BLaER1 treated with 17β-estradiol and CSF1 and Interleukin-3, amounts not matched to agents 10 nM and 100 nM (cell line): ENCODE results near the gene SYTL1.

Experiments used
- H3K27ac ChIP-seq, 11 experiments: shearing (Covaris generic); formaldehyde crosslinking; 2 replicates each; pipeline ENCODE4 v1.8.1; 2022
- H3K27me3 ChIP-seq, 11 experiments: shearing (Covaris generic); formaldehyde crosslinking; 2 replicates each; pipeline ENCODE4 v1.8.1; 2022
- H3K36me3 ChIP-seq, 11 experiments: shearing (Covaris generic); formaldehyde crosslinking; 2 replicates each; pipeline ENCODE4 v1.8.1; 2022
- H3K4me1 ChIP-seq, 10 experiments: shearing (Covaris generic); formaldehyde crosslinking; 2 replicates each; pipeline ENCODE4 v1.8.1; 2022
- H3K4me2 ChIP-seq, 11 experiments: shearing (Covaris generic); formaldehyde crosslinking; 2 replicates each; pipeline ENCODE4 v1.8.1; 2022
- H3K4me3 ChIP-seq, 10 experiments: shearing (Covaris generic); formaldehyde crosslinking; 2 replicates each; pipeline ENCODE4 v1.8.1; 2022
- H3K9ac ChIP-seq, 11 experiments: shearing (Covaris generic); formaldehyde crosslinking; 2 replicates each; pipeline ENCODE4 v1.8.1; 2022
- H3K9me3 ChIP-seq, 11 experiments: shearing (Covaris generic); formaldehyde crosslinking; replicated peaks in 1 of 11; 2 replicates each; pipeline ENCODE4 v1.8.1; 2022
- H4K20me1 ChIP-seq, 11 experiments: shearing (Covaris generic); formaldehyde crosslinking; 2 replicates each; pipeline ENCODE4 v1.8.1; 2022
- Cebpa-rat ChIP-seq, 11 experiments: shearing (Covaris generic); IDR thresholded peaks; 2 replicates each; pipeline ENCODE4 v1.8.1; 2022

The SYTL1 gene

DNA sequence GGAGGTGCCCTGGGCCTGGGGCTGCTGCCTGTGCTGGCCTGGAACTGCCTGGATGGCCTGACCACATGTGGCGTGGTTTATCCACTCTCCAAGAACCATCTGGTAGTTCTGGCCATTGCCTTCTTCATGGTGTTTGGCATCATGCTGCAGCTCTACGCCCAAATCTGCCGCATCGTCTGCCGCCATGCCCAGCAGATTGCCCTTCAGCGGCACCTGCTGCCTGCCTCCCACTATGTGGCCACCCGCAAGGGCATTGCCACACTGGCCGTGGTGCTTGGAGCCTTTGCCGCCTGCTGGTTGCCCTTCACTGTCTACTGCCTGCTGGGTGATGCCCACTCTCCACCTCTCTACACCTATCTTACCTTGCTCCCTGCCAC lies 52.4 kb downstream of the SYTL1 start:
- no peaks in the 10 kb centered on the region for H3K36me3 ChIP-seq
- H3K4me3 ChIP-seq = no peak overlapping the region
- no peak overlapping the region for H3K27ac ChIP-seq

DNA sequence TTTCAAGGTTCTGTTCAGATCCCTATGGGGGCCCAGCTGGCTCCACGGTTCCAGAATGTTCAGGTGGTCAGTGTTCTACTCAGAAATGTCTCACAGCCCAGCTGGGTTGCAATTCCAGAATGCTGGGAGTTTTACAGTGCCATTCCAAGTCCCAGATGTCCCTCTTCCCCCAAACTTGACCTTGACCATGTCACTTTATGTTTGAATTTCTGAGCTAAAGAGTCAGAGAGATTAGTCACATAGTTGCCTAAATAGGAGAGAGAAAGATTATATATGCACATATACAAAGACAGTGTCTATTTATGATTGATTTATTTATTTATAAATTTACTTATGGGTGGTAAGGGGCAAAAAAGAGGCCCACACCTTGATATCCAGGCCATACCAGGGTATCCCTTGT lies 53.1 kb downstream of the SYTL1 start:
- no peak overlapping the region for H3K27ac ChIP-seq
- no peaks in the 10 kb centered on the region for H3K9me3 ChIP-seq
- peaks cover 25 to 60% (median 40%) of the 10 kb centered on the region in 10 experiments for H3K4me1 ChIP-seq
- H3K36me3 ChIP-seq = no peaks in the 10 kb centered on the region
- TF ChIP-seq Cebpa-rat (IDR thresholded peaks at IDR 0.05) = no peak
- no peaks in the 10 kb centered on the region for H3K27me3 ChIP-seq
- H3K4me3 ChIP-seq = no peak overlapping the region
- no peak overlapping the region for H3K9ac ChIP-seq
- peaks cover 0 to 10% (median 0%) of the 10 kb centered on the region in 11 experiments; a peak in 4 of 22 replicates for H4K20me1 ChIP-seq
- H3K4me2 ChIP-seq = no peak overlapping the region

More for the DNA sequence above, 52.4 kb downstream of the SYTL1 start:
- no peaks in the 10 kb centered on the region for H3K27me3 ChIP-seq
- peaks cover 25 to 60% (median 39%) of the 10 kb centered on the region in 10 experiments for H3K4me1 ChIP-seq
- no peak for TF ChIP-seq Cebpa-rat (IDR thresholded peaks at IDR 0.05)
- no peak overlapping the region for H3K4me2 ChIP-seq
- H4K20me1 ChIP-seq = peaks cover 0 to 3% (median 0%) of the 10 kb centered on the region in 11 experiments; a peak in 2 of 22 replicates
- H3K9ac ChIP-seq = no peak overlapping the region
- no peaks in the 10 kb centered on the region for H3K9me3 ChIP-seq

DNA sequence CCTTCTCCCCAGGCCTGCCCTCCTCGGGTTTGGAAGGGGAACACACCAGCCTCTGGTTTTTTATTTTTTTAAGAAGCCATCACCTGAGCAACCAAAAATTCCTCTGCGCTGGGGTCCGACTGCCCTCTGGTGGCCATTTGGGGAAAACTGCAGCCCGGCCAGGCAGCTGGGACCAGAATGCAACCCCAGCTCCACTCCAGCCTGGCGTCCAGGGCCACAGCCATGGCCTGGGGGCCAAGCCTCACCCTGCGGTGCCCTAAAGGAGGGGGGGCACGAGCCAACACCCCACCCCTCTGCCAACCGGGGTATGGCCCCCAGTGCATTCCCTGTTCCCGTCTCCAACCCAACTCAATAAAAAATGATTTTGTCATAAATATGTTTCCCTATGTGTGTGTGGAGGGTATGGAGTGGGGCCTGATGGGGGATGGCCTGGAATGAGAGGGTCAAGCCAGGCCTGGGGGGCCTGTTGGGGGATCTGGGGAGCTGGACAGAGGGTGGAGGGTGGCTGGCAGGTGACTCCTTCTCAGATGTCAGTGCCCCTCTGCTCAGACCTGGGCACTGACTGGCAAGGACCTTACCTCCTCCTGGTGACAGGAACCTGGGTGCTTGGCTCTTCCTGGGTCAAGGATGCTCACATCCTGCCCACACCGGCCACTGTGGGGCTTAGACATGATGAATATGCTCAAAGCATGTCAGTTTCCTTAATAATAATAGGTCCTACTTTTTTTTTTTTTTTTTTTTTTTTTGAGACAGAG lies 53.8 kb downstream of the SYTL1 start:
- Histone ChIP-seq H3K36me3 (no peaks in the 10 kb centered on the region), H3K9me3 (no peaks in the 10 kb centered on the region), H3K9ac (peak overlapping the region in 1 of 11 experiments; percentile 29; a peak in 1 of 22 replicates), H3K4me1 (peaks cover 25 to 64% (median 43%) of the 10 kb centered on the region in 10 experiments), H4K20me1 (peaks cover 0 to 17% (median 0%) of the 10 kb centered on the region in 11 experiments; a peak in 5 of 22 replicates), H3K27ac (peak overlapping the region in 2 of 11 experiments; percentile 11 to 18; a peak in 1 of 22 replicates), H3K4me3 (no peak overlapping the region), H3K4me2 (no peak overlapping the region), H3K27me3 (no peaks in the 10 kb centered on the region)
- no peak for TF ChIP-seq Cebpa-rat (IDR thresholded peaks at IDR 0.05)

DNA sequence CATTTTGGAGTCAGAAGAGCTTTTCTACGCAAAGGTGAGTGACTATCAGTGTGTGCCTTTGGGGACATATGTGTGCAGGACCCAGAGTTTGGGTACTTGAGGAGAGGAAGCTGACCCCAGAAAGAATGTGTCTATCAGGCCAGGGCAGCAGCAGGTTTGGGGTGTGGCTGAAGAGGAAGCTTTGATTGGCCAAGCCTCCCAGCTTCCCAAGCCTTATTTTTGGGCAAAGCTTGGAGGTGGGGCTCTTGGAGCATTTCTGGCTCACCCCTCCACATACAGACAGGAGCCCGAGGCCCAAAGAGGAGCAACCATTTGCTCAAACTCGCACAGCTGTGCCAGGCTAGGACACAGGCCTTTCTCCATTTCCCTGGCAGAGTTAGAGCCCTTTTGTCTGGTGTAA lies 55.3 kb downstream of the SYTL1 start:
- Histone ChIP-seq H3K4me1 (peaks cover 24 to 67% (median 44%) of the 10 kb centered on the region in 10 experiments), H3K9me3 (no peaks in the 10 kb centered on the region), H3K36me3 (no peaks in the 10 kb centered on the region; a peak in 2 of 22 replicates), H3K27me3 (no peaks in the 10 kb centered on the region), H3K4me2 (peak overlapping the region in 2 of 11 experiments; percentile 1 to 33; a peak in 3 of 22 replicates), H3K4me3 (no peak overlapping the region), H4K20me1 (peaks cover 0 to 26% (median 0%) of the 10 kb centered on the region in 11 experiments; a peak in 5 of 22 replicates), H3K27ac (no peak overlapping the region), H3K9ac (no peak overlapping the region; a peak in 1 of 22 replicates)
- no peak for TF ChIP-seq Cebpa-rat (IDR thresholded peaks at IDR 0.05)

DNA sequence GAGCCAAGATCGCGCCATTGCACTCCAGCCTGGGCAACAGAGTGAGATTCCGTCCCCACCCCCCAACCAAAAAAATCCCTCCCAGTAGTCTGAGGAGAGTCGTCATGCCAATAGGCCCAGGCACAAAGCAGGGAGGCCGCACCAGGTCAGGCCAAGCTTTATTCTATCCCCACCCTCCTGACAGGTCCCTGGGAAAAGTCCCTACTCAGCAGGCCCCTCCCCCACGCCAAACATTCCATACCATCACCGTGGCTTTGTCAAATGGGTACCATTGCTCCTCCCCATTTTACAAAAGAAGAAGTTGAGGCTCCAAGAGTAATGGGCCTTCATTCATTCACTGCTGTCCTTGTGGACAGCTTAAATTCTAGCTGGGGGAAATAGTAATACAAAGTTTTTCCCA lies 55.9 kb downstream of the SYTL1 start:
- H3K4me2 ChIP-seq = peak overlapping the region in 3 of 11 experiments; percentile 5 to 39 (median 21); a peak in 3 of 22 replicates

DNA sequence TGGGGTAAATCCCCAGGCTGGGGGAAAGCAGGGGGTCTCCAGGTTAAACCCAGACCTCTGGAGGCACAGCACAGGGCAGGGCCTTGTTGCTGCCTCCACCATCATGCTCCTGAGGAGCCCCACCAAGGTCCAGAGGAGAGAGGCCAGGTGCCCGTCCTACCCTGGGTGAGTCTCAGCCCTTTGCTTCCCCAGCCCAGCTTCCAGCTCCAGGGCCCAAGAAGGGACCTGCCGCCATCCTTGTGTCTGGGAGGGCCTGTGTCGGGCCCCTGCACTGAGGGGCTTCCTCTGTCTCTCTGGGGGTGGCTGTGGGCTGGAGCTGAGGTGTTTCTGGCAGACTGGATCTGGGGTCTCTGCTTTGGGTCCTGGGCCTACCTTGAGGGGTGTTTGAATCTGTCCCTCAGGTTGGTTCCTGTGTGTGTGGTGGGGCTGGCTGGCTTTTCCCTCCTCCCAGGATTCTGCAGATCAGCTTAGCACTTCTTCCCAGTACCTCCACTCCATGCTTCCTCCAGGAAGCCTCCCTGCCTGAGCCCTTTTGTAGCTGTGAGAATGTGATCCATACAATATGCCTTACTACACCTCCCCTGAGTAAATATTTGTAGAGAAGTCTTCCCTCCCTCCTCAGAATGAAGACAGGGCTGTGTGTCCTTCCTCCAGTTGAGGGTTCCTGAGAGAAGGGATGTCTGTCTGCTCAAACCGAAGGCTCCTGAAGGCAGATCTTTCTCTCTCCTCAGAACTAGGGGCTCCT lies 56.8 kb downstream of the SYTL1 start:
- no peak for TF ChIP-seq Cebpa-rat (IDR thresholded peaks at IDR 0.05)
- H3K27me3 ChIP-seq = no peaks in the 10 kb centered on the region
- H3K36me3 ChIP-seq = no peaks in the 10 kb centered on the region; a peak in 2 of 22 replicates
- no peaks in the 10 kb centered on the region for H3K9me3 ChIP-seq
- peaks cover 29 to 70% (median 50%) of the 10 kb centered on the region in 10 experiments for H3K4me1 ChIP-seq
- H3K27ac ChIP-seq = peak overlapping the region in 7 of 11 experiments; percentile 2 to 44 (median 18); a peak in 9 of 22 replicates
- H3K9ac ChIP-seq = peak overlapping the region in 8 of 11 experiments; percentile 0 to 46 (median 24); a peak in 11 of 22 replicates
- no peak overlapping the region for H3K4me3 ChIP-seq
- H3K4me2 ChIP-seq = peak overlapping the region in 2 of 11 experiments; percentile 21 to 39; a peak in 2 of 22 replicates
- peaks cover 0 to 39% (median 0%) of the 10 kb centered on the region in 11 experiments; a peak in 6 of 22 replicates for H4K20me1 ChIP-seq

More for the DNA sequence above, 55.9 kb downstream of the SYTL1 start:
- peak overlapping the region in 1 of 11 experiments; percentile 46; a peak in 1 of 22 replicates for H3K9ac ChIP-seq
- H3K9me3 ChIP-seq = no peaks in the 10 kb centered on the region
- no peaks in the 10 kb centered on the region; a peak in 2 of 22 replicates for H3K36me3 ChIP-seq
- peaks cover 0 to 31% (median 0%) of the 10 kb centered on the region in 11 experiments; a peak in 5 of 22 replicates for H4K20me1 ChIP-seq
- no peak overlapping the region for H3K4me3 ChIP-seq
- TF ChIP-seq Cebpa-rat (IDR thresholded peaks at IDR 0.05) = no peak
- peaks cover 26 to 70% (median 45%) of the 10 kb centered on the region in 10 experiments for H3K4me1 ChIP-seq
- H3K27ac ChIP-seq = no peak overlapping the region
- H3K27me3 ChIP-seq = no peaks in the 10 kb centered on the region

DNA sequence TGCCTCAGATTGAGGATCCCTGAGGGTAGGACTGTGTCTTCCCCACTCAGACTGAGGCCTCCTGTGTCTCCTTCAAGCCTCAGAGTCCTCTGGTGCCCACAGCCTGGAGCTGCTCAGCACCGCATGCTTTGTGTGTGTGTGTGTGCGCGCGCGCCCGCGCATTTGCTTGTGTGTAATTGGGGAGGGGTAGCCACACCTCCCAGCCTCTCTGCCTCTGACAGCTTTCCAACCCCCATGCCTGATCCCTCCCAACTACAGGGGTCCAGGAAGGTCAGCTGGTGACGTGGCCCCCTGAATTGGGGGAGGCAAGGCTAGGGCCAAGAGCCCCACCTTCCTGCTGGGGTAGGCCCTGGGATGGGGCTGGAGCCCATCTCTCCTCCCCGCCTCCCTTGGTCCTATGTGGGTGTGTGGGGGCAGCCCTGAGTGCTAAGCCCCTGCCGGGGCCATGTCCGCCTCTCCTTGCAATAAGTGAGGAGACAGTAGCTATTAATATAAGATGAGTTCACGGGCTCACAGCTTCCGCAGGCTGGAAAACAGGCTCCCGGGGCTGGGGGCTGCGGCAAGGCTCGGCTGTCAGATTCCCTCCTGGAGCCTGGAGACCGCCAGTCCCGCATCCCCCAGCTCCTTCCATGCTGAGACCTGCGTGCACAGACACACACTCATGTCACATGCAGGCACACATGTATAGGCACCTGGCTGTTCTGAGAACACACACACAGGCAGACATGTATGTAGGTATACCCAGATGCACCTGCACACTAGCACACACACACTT lies 57.6 kb downstream of the SYTL1 start:
- H3K9ac ChIP-seq = peak overlapping the region in 7 of 11 experiments; percentile 0 to 46 (median 36); a peak in 4 of 22 replicates
- peak overlapping the region in 7 of 11 experiments; percentile 2 to 44 (median 16); a peak in 5 of 22 replicates for H3K27ac ChIP-seq
- peaks cover 0 to 47% (median 8%) of the 10 kb centered on the region in 11 experiments; a peak in 9 of 22 replicates for H4K20me1 ChIP-seq
- H3K9me3 ChIP-seq = no peaks in the 10 kb centered on the region
- no peak overlapping the region for H3K4me2 ChIP-seq
- H3K4me3 ChIP-seq = no peak overlapping the region
- H3K27me3 ChIP-seq = no peaks in the 10 kb centered on the region
- H3K4me1 ChIP-seq = peaks cover 38 to 77% (median 58%) of the 10 kb centered on the region in 10 experiments
- TF ChIP-seq Cebpa-rat (IDR thresholded peaks at IDR 0.05) = no peak
- H3K36me3 ChIP-seq = no peaks in the 10 kb centered on the region; a peak in 2 of 22 replicates
